Liver (tissue), 3 donors: ENCODE data around the gene DNAH7.

Source experiments
- CTCF ChIP-seq: fragments of 150-350 bp; IDR thresholded peaks from 2 replicates; pipeline ENCODE4 v1.5.1; 2017; ENCODE audit warnings: improper control_type of control experiment, low read depth, low read length; ENCODE audit not compliant: missing input control
- GABPA ChIP-seq, 2 donors: IDR thresholded peaks in 1 of 2; conservative IDR thresholded peaks in 1 of 2; 2 replicates each; pipeline ENCODE4 v1.6.1; 2016; ENCODE audit warnings: antibody characterized with exemption in 2 of 2, mild to moderate bottlenecking in 1 of 2, moderate library complexity in 1 of 2
- HNF4A ChIP-seq, 2 donors: conservative IDR thresholded peaks; 2 replicates each; pipeline ENCODE4 v1.6.1; 2016; ENCODE audit warnings: antibody characterized with exemption in 2 of 2, mild to moderate bottlenecking in 2 of 2
- TAF1 ChIP-seq: conservative IDR thresholded peaks from 2 replicates; pipeline ENCODE4 v1.6.1; 2016; ENCODE audit warnings: antibody characterized with exemption, mild to moderate bottlenecking
- TF ChIP-seq, protein P1 (sequence below): IDR thresholded peaks from 2 replicates; pipeline ENCODE4 v1.6.1; 2016; ENCODE audit warnings: antibody characterized with exemption
- TF ChIP-seq, protein P2 (sequence below): IDR thresholded peaks from 2 replicates; pipeline ENCODE4 v1.6.1; 2016; ENCODE audit warnings: antibody characterized with exemption, mild to moderate bottlenecking
- donor health status: healthy.
- donor health status: healthy.

DNA sequence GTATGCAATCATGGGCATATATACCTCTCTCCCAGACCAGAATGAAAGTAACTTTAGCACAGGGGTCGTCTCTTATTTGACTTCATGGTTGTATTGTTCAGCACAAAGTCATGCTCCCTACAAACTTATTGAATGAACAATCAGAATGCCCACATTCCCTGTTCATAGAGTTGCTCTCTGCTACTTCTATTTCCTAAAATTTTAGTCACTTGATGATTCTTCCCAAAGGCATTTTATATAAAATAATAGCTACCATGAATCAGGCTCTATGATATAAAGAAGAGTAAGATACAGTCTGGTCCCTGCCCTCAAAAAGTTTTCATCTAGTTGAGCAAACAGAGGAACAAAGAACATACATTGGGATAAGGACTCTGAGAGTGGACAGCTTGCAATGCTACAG lies 249.4 kb downstream of the DNAH7 start:
- TF ChIP-seq TAF1 (no peak), GABPA (IDR thresholded peaks at IDR 0.05 in 1 of 2, conservative IDR thresholded peaks at IDR 0.05 in 1 of 2) (no peak), CTCF (no peak), HNF4A (conservative IDR thresholded peaks at IDR 0.05) (no peak)
- TF ChIP-seq, protein P1, sequence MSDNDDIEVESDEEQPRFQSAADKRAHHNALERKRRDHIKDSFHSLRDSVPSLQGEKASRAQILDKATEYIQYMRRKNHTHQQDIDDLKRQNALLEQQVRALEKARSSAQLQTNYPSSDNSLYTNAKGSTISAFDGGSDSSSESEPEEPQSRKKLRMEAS = no peak
- TF ChIP-seq, protein P2, sequence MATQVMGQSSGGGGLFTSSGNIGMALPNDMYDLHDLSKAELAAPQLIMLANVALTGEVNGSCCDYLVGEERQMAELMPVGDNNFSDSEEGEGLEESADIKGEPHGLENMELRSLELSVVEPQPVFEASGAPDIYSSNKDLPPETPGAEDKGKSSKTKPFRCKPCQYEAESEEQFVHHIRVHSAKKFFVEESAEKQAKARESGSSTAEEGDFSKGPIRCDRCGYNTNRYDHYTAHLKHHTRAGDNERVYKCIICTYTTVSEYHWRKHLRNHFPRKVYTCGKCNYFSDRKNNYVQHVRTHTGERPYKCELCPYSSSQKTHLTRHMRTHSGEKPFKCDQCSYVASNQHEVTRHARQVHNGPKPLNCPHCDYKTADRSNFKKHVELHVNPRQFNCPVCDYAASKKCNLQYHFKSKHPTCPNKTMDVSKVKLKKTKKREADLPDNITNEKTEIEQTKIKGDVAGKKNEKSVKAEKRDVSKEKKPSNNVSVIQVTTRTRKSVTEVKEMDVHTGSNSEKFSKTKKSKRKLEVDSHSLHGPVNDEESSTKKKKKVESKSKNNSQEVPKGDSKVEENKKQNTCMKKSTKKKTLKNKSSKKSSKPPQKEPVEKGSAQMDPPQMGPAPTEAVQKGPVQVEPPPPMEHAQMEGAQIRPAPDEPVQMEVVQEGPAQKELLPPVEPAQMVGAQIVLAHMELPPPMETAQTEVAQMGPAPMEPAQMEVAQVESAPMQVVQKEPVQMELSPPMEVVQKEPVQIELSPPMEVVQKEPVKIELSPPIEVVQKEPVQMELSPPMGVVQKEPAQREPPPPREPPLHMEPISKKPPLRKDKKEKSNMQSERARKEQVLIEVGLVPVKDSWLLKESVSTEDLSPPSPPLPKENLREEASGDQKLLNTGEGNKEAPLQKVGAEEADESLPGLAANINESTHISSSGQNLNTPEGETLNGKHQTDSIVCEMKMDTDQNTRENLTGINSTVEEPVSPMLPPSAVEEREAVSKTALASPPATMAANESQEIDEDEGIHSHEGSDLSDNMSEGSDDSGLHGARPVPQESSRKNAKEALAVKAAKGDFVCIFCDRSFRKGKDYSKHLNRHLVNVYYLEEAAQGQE = no peak
